Memory B cell (primary cell): ENCODE results near the gene AGAP2.

Experiments used
- ATAC-seq: fragments of 150-1000 bp; cut with Tn5 transposase; 2 replicates; pipeline ENCODE4 v1.10.0; 2021; ENCODE audit warnings: low read depth, mild to moderate bottlenecking, moderate library complexity
- DNase-seq, 2 donors: peaks; one replicate each; pipeline ENCODE4 v3.0.0; 2022; ENCODE audit warnings: low spot score in 2 of 2
- H3K27ac Mint-ChIP-seq: one replicate; pipeline ENCODE4 v1.8.0; 2022; ENCODE audit warnings: mild to moderate bottlenecking, moderate library complexity, mixed read lengths
- H3K27me3 Mint-ChIP-seq: one replicate; pipeline ENCODE4 v1.8.0; 2022; ENCODE audit warnings: mixed read lengths
- H3K36me3 Mint-ChIP-seq: one replicate; pipeline ENCODE4 v1.8.0; 2022; ENCODE audit warnings: mild to moderate bottlenecking, mixed read lengths
- H3K4me1 Mint-ChIP-seq: one replicate; pipeline ENCODE4 v1.8.0; 2022; ENCODE audit warnings: mixed read lengths
- H3K4me3 Mint-ChIP-seq: one replicate; pipeline ENCODE4 v1.8.0; 2022; ENCODE audit warnings: mild to moderate bottlenecking, moderate library complexity, mixed read lengths
- H3K9me3 Mint-ChIP-seq: one replicate; pipeline ENCODE4 v1.8.0; 2022; ENCODE audit warnings: mixed read lengths

Gene AGAP2

DNA sequence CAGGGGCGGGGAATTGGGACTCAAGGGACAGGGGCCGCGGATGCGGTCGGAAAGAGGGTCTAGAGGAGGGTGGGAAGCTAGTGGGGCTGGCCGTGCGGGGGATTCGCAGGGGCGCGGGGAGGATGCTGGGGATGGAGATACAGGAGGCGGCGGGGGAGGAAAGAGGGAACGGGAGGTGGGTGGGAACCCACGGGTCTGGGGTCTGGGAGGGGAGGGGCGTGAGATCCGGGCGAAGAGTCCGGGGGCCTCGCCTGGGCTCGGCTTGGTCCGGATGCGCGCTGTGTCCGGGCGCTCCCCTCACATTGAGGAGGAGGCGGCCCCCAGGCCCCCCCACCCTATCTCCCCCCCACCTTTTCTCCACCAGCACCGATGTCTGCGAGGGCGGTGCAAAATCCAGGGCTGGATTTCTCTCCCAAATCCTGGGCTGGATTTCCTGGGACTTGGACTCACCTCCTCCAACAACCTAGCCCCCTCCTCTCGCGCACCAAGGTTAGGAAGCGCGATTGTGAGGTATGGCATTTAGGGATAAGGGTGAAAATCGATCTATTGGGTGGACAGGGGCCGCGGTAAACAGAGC, at the start of gene AGAP2:
Gene AGAP2 (minus strand): TSS at position 82 of the 577 bp plus-strand sequence. CDS start 496 bp downstream, outside the sequence.
- Mint-ChIP-seq H3K27me3 (no peaks in the 10 kb centered on the region), H3K4me1 (peaks cover 33% of the 10 kb centered on the region), H3K27ac (peak within 1 kb of the TSS; percentile 60), H3K36me3 (peaks cover 13% of the 10 kb centered on the region), H3K9me3 (no peaks in the 10 kb centered on the region), H3K4me3 (peak within 1 kb of the TSS; percentile 46)
- ATAC-seq (no peak), DNase-seq (no peak)

DNA sequence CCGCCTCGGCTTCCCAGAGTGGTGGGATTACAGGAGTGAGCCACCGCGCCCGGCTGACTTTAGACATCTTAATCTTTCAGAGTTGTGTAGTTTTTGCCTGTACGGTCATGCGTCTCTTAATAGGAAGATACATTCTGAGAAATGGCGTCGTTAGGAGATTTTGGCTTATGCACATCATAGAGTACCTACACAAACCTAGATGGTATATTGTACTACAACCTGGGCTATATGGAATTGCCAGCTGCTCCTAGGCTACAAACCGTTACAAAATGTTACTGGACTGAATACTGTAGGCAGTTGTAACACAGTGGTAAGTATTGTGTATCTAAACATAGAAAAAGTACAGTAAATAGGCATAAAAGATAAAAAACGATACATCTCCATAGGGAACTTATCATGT, 45.3 kb upstream of the AGAP2 start:
- ATAC-seq (no peak), DNase-seq (no peak)
- peak overlapping the region; percentile 73 for H3K4me3 Mint-ChIP-seq
- no peaks in the 10 kb centered on the region for H3K9me3 Mint-ChIP-seq
- H3K36me3 Mint-ChIP-seq, result peaks cover 7% of the 10 kb centered on the region
- peaks cover 20% of the 10 kb centered on the region for H3K4me1 Mint-ChIP-seq
- no peak overlapping the region for H3K27ac Mint-ChIP-seq
- H3K27me3 Mint-ChIP-seq, result no peaks in the 10 kb centered on the region

DNA sequence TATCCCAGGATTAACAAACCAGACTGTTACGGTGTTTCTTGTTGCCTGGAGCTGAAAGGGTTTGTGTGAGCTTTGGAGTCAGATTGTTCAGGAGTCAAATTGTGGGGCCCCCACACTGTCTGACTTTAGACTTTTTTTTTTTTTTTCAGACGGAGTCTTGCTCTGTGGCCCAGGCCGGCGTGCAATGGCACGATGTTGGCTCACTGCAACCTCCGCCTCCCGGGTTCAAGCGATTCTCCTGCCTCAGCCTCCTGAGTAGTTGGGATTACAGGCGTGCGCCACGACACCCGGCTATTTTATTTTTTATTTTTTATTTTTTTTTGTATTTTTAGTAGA, 44.9 kb upstream of the AGAP2 start:
- ATAC-seq, result no peak
- peak overlapping the region; percentile 95 for H3K27ac Mint-ChIP-seq
- H3K36me3 Mint-ChIP-seq, result peaks cover 7% of the 10 kb centered on the region
- peak overlapping the region; percentile 99 for H3K4me3 Mint-ChIP-seq
- H3K9me3 Mint-ChIP-seq, result no peaks in the 10 kb centered on the region
- DNase-seq, result no peak
- no peaks in the 10 kb centered on the region for H3K27me3 Mint-ChIP-seq
- H3K4me1 Mint-ChIP-seq, result peaks cover 20% of the 10 kb centered on the region

DNA sequence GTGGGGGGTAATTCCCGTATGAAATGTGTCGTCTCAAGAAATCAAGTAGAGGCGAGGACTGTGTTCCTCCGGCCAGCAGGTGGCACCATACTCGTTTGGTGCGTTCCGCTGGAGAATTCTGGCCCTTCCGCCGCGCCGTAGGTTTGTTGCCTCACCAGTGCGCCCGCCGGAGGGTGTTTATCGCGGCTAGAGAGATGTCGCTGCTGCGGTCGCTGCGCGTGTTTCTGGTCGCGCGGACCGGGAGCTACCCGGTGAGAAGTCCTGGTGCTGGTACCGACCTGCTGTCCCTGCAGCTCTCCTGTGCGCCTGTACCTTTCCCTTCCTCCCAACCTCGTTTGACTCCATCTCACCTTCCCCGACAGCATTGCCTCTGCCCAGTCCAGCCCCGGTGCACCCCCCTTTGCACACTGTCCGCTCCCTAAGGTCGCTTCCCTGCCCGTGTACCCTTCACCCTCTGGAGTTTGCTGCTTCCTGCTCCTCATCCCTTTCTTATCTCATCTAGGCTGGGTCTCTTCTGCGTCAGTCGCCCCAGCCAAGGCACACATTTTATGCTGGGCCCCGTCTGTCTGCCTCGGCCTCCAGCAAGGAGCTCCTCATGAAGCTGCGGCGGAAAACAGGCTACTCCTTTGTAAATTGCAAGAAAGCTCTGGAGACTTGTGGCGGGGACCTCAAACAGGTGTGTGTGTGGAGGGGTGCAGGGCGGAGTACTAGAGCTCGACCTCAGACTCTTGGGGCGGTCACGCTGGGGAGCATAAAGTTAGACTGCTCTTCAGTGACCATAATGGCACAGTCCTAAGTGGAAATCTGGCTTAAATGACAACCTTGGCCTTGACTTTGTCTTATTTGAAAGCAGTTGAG, 44.3 kb upstream of the AGAP2 start, which contains the start of gene TSFM:
Gene TSFM (plus strand): TSS at position 180 of the 858 bp plus-strand sequence. CDS start 15 bp downstream, at position 195.
- H3K9me3 Mint-ChIP-seq, result no peaks in the 10 kb centered on the region
- peak; percentile 94 to 97 for DNase-seq
- H3K4me1 Mint-ChIP-seq, result peaks cover 20% of the 10 kb centered on the region
- peak; percentile 87 for ATAC-seq
- peak within 1 kb of the TSS; percentile 95 for H3K27ac Mint-ChIP-seq
- H3K27me3 Mint-ChIP-seq, result no peaks in the 10 kb centered on the region
- H3K36me3 Mint-ChIP-seq, result peaks cover 7% of the 10 kb centered on the region
- peak within 1 kb of the TSS; percentile 99 for H3K4me3 Mint-ChIP-seq

DNA sequence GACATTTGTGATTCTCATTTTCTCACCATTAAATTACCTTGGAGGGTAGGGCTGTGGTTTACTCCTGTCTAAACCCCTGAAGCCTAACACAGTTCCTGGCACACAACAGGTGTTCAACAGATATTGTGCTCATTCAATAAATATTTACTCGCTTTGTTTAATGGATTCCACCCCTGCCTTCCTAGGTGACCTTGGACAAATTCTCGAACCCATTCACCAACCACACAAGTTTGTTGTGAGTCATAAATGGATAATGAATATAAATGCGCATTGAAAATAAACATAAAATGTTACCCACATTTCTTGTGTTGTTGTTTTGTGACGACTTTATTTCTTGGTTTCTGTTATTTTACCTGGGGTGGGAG, 43.7 kb upstream of the AGAP2 start:
- H3K27ac Mint-ChIP-seq, result peak overlapping the region; percentile 95
- H3K4me1 Mint-ChIP-seq, result peaks cover 20% of the 10 kb centered on the region
- ATAC-seq, result no peak

DNA sequence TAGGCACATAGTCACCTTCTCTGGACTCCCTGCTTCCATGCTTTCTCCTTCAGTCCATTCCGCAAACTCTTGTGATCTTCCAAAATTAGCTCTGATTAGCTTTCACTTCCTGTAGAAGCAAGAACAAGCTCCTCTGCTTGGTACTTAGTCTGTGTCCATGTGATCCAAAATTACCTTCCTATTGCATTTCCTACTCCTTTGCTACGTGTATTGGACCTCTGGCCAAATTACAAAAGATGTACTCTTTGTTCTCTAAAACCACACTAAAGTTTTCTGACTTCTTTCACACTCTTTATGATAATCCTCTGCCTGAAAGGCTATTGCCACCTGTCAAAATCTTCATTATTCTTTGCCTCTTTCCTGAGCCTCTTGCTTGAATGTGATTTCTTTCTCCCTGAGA, 43.3 kb upstream of the AGAP2 start:
- Mint-ChIP-seq H3K36me3 (peaks cover 5% of the 10 kb centered on the region), H3K27me3 (no peaks in the 10 kb centered on the region), H3K9me3 (no peaks in the 10 kb centered on the region), H3K27ac (peak overlapping the region; percentile 95), H3K4me1 (peaks cover 20% of the 10 kb centered on the region), H3K4me3 (no peak overlapping the region)
- DNase-seq (no peak), ATAC-seq (no peak)

More for the DNA sequence above, 43.7 kb upstream of the AGAP2 start:
- Mint-ChIP-seq H3K9me3 (no peaks in the 10 kb centered on the region), H3K4me3 (peak overlapping the region; percentile 99), H3K36me3 (peaks cover 7% of the 10 kb centered on the region), H3K27me3 (no peaks in the 10 kb centered on the region)
- DNase-seq, result no peak

DNA sequence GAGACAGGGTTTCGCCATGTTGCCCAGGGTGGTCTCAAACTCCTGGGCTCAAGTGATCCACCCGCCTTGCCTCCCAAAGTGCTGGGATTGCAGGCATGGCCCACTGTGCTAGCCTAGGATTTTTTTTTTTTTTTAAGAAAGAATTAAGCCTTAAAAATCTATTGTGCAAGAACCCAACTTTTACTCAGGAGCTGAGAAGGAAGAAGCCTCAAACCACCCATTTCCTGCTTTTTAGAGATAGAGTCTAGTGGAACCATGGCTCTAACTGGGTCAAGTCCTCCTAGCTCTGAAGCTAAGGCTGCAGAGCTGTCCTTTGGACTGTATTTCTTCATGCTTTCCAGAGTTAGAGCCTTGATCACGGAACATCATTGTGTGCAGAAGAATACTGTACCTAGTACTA, 42.7 kb upstream of the AGAP2 start:
- DNase-seq (no peak), ATAC-seq (no peak)
- Mint-ChIP-seq H3K9me3 (no peaks in the 10 kb centered on the region), H3K4me3 (no peak overlapping the region), H3K36me3 (peaks cover 2% of the 10 kb centered on the region), H3K27ac (no peak overlapping the region), H3K4me1 (peaks cover 20% of the 10 kb centered on the region), H3K27me3 (no peaks in the 10 kb centered on the region)

DNA sequence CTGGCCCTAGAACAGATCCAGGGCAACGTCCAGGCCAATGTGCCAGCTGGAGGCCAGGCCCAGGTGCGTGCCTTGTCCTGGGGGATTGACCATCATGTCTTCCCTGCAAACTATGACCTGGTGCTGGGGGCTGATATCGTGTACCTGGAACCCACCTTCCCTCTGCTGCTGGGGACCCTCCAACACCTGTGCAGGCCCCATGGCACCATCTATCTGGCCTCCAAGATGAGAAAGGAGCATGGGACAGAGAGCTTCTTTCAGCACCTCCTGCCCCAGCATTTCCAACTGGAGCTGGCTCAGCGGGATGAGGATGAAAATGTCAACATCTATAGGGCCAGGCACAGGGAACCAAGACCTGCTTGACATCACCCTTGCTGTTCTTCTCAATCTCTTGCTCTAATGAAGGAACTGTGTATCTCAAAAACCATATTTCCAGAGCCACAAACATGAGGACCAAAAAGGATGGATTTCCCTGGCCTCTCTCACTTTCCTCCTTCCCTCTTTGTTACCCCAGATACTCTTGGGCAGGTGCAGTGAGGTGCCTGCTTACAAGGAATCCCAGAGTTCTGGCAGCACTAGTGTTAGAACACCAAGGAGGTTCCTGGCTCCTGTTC, 41.8 kb upstream of the AGAP2 start:
- Mint-ChIP-seq H3K27me3 (no peaks in the 10 kb centered on the region), H3K9me3 (no peaks in the 10 kb centered on the region), H3K4me3 (no peak overlapping the region), H3K27ac (no peak overlapping the region), H3K36me3 (peaks cover 2% of the 10 kb centered on the region), H3K4me1 (peaks cover 24% of the 10 kb centered on the region)
- no peak for ATAC-seq
- no peak for DNase-seq

DNA sequence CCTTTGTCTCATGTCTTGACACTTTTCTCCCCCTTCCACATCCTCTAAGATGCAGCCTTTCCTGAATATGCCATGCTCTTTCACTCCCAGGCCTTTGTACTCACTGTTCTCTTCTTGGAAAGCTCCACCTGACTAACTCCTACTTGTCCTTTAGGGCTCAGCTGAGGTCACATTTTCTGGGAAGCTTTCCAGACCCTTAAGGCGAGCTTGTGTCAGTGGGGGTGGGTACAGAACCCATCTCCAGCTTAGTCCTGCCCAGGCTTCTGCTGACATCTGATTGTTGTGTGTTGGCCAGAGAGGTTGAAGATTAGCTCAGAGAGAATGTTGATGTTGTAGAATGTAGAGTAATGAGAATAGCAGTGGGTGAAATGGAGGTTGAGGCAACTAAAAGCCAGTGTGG, 41.2 kb upstream of the AGAP2 start:
- no peak overlapping the region for H3K4me3 Mint-ChIP-seq
- H3K9me3 Mint-ChIP-seq, result no peaks in the 10 kb centered on the region
- ATAC-seq (no peak), DNase-seq (no peak)
- peaks cover 2% of the 10 kb centered on the region for H3K36me3 Mint-ChIP-seq
- peaks cover 24% of the 10 kb centered on the region for H3K4me1 Mint-ChIP-seq
- no peaks in the 10 kb centered on the region for H3K27me3 Mint-ChIP-seq
- no peak overlapping the region for H3K27ac Mint-ChIP-seq

DNA sequence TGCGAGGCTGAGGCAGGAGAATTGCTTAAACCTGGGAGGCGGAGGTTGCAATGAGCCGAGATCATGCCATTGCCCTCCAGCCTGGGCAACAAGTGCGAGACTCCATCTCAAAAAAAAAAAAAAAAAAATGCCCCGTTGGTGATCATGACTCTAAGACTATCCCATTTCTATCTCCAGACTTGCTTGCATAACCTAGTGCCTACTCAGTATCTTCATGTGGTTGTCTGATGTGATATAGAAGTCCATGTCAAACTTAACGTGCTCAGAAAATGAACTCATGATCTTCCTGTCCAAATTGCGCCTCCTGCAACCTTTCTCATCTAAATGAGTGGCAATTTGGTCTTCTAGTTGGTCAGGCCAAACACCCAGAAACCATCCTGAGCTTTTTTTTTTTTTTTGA, 39.4 kb upstream of the AGAP2 start:
- no peak for DNase-seq
- no peak for ATAC-seq
- no peak overlapping the region for H3K4me3 Mint-ChIP-seq
- no peak overlapping the region for H3K27ac Mint-ChIP-seq
- peaks cover 2% of the 10 kb centered on the region for H3K36me3 Mint-ChIP-seq
- no peaks in the 10 kb centered on the region for H3K9me3 Mint-ChIP-seq
- peaks cover 19% of the 10 kb centered on the region for H3K4me1 Mint-ChIP-seq
- no peaks in the 10 kb centered on the region for H3K27me3 Mint-ChIP-seq

DNA sequence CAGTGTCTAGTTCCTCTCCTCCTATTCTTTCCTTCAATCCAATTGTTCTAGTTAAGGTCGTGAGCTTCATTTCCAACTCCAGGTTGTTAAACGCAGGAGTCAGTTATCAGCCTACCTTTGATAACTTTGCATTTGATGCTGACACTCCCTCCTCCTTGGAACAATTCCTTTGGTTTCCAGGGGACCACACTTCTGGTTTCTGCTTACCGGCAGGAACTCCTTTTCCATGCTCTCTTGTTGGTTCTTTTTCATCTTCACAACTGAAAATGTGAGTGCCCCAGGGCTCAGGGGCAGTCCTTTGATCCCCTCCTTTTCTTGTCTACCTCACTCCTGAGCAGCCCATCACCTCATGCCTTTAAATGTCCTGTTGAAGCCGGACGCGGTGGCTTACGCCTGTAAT, 38.8 kb upstream of the AGAP2 start:
- Mint-ChIP-seq H3K4me3 (no peak overlapping the region), H3K4me1 (peaks cover 16% of the 10 kb centered on the region), H3K27ac (no peak overlapping the region), H3K27me3 (no peaks in the 10 kb centered on the region), H3K36me3 (peaks cover 2% of the 10 kb centered on the region), H3K9me3 (no peaks in the 10 kb centered on the region)
- DNase-seq (no peak), ATAC-seq (no peak)

DNA sequence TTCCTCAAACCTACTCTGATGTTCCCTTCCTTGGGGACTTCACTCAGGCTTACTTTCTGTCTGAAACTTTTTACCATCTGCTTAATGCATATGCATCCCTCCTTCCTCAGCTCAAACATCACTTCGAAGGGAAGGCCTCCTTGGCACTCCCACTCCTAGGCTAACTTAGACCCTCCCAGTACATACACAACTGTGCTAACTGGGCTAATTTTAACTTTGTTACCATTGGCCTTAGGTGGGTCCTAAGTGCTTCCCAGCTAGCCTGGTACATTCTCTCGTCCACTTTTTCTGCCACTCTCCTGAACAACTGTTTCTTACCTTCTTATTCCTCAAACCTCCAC, 37.7 kb upstream of the AGAP2 start:
- peaks cover 2% of the 10 kb centered on the region for H3K36me3 Mint-ChIP-seq
- no peak overlapping the region for H3K27ac Mint-ChIP-seq
- peak overlapping the region; percentile 3 for H3K4me3 Mint-ChIP-seq
- no peaks in the 10 kb centered on the region for H3K27me3 Mint-ChIP-seq
- peaks cover 14% of the 10 kb centered on the region for H3K4me1 Mint-ChIP-seq
- DNase-seq (no peak), ATAC-seq (no peak)
- H3K9me3 Mint-ChIP-seq, result no peaks in the 10 kb centered on the region

DNA sequence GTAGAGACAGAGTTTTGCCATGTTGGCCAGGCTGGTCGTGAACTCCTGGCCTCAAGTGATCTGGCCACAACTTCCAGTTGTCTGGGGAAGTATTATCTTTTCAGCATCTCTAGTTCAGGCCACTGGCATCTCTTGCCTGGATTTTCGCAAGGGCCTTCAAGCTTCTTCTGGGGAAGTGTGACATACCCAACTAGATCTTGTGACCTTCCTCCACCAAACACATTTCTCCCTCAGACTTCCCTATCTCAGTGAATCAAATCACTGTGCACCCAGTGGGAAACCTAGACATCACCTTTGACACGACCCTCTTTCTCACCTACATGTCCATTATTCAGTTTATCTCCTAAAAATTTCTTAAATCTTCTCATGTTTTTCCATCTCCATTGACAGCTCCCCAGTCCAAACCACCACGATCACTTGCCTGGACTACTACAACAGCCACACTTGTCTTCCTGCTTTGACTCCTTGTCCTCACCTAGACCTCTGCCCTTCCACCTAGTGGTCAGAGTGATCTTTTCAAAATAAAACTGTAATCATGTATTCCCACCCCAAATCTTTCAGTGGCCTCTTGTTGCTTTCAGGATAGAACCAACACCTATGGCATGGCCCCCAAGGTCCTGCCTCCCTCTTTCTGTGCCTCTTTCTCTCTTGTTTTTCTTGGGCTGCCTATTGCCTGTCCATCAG, 37.2 kb upstream of the AGAP2 start:
- DNase-seq (no peak), ATAC-seq (no peak)
- peaks cover 2% of the 10 kb centered on the region for H3K36me3 Mint-ChIP-seq
- H3K4me1 Mint-ChIP-seq, result peaks cover 16% of the 10 kb centered on the region
- H3K9me3 Mint-ChIP-seq, result no peaks in the 10 kb centered on the region
- no peak overlapping the region for H3K27ac Mint-ChIP-seq
- H3K4me3 Mint-ChIP-seq, result peak overlapping the region; percentile 3
- H3K27me3 Mint-ChIP-seq, result no peaks in the 10 kb centered on the region

DNA sequence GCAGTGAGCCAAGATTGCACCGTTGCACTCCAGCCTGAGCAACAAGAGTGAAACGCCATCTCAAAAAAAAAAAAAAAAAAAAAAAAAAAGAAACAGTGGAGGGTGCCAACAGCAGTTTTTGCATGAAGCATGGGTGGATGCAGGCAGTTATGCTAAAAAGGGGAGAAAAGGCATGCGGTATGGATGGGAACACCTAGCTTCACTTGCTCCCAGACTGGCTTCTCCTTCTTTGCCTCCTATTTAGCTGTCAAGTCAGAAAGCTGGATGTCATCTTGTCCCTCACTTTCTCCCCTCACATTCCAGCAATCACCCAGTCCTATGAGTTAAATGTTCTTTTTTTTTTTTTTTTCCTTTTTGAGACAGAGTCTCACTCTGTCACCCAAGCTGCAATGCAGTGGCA, 36.5 kb upstream of the AGAP2 start:
- Mint-ChIP-seq H3K27me3 (no peaks in the 10 kb centered on the region), H3K4me3 (no peak overlapping the region), H3K27ac (no peak overlapping the region), H3K9me3 (no peaks in the 10 kb centered on the region), H3K4me1 (peaks cover 18% of the 10 kb centered on the region), H3K36me3 (peaks cover 2% of the 10 kb centered on the region)
- DNase-seq, result no peak
- ATAC-seq, result no peak
